ENCODE data around the gene FCRLB.
"Not testable (repeated sequence)": the region's sequence is repeated elsewhere in the genome, so short reads cannot be mapped to it uniquely, and the experiment has no call there.

The FCRLB gene

GRCh38 chr1:161720956-161721737 is at the start of gene FCRLB:
Gene FCRLB, plus strand, starts transcription at chr1:161721544. Its CDS starts 1,129 bp downstream, at chr1:161722673.
- H3K4me3 ChIP-seq (ENCODE audit: low read depth, low read length) = no peak within 1 kb of the TSS

- not testable (repeated sequence) for H3K4me3 ChIP-seq (ENCODE audit: low read depth, low read length)
Observed at GRCh38 chr1:161673437-161673836, 47.9 kb upstream of the FCRLB start.

DNA sequence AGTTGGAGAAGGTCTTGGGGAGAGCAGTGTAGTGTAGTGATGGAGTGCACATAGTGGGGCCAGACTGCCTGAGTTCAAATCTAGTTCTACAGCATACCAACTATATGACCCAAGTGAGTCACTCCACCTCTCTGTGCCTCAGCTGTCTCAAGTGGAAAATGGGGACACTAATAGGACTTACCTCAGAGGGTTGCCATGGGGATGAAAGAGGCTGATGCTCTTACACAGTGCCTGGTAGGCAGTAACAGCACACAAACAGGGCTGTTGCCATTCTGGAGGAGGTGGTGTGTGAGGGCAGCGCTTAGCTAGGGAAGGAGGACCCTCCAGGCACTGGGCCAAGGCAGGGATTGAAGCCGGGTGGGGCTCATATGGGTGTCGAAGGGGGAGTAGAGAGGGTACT is 46.9 kb upstream of the FCRLB start:
- H3K4me3 ChIP-seq (ENCODE audit: low read depth, low read length) = not testable (repeated sequence)

DNA sequence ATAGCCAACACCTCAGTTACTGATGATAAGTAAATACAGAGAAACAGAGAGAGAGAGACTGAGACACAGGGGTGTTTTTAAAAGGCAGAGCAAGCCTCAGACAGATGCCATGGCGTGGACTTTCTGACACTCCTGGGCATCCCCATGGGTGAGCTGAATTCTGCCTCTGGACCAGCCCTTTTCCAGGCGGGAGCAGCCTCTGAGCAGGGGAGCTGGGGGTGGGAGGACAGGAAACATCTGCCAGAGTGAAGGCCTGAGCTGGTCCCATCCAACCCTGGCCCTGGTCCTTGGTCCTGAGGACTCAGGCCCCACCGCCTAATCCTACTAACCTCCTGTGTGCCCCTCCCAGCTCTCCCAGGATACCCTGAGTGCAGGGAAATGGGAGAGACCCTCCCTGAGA is 46.4 kb upstream of the FCRLB start:
- H3K4me3 ChIP-seq (ENCODE audit: low read depth, low read length) = not testable (repeated sequence)

DNA sequence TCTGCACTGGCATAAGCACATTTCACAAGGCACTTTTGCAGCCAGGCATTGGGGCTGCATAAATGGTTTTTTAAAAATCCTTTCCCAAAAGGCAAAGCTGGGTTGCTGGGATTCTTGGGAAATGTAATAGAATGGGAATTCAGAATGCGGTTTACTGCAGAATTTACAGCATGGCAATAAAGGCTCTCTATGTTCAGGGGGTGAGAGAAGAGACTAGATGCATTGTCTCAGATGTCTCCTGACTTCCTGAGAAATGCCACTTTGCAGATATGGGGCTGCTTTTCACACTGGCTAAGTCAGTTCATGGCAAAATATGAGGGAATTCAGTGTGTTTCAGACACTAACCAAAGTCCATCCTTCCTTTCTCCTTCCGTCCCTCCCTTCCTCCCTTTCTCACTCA is 44.9 kb upstream of the FCRLB start:
- H3K4me3 ChIP-seq (ENCODE audit: low read depth, low read length) = no peak overlapping the region

GRCh38 chr1:161676958-161677689 is 44.2 kb upstream of the FCRLB start:
- H3K4me3 ChIP-seq (ENCODE audit: low read depth, low read length) = no peak overlapping the region

DNA sequence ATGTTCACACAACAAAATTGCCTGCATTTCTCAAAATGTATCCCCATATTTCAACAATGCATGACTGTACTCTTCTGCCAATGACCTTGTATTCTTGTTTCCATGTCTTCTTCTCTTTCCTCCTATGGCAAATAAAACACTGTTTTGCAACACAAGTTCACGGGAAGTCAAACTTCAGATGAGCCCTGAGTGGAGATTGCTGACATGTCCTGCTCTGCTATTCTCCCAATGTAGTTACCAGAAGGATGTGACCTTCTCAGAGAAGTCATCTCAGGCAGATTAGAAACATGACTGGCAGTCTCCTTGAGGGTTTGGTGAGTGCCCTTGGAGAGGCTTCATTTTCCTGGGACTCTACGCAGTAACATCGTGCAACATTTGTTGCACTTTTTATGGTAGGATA is 42.8 kb upstream of the FCRLB start:
- H3K4me3 ChIP-seq (ENCODE audit: low read depth, low read length) = no peak overlapping the region

- H3K4me3 ChIP-seq (ENCODE audit: low read depth, low read length) = no peak overlapping the region
Observed at GRCh38 chr1:161681879-161682278, 39.5 kb upstream of the FCRLB start.

- H3K4me3 ChIP-seq (ENCODE audit: low read depth, low read length) = no peak overlapping the region
Observed at GRCh38 chr1:161688946-161689345, 32.4 kb upstream of the FCRLB start.

- no peak overlapping the region for H3K4me3 ChIP-seq (ENCODE audit: low read depth, low read length)
Observed at GRCh38 chr1:161691846-161692245, 29.5 kb upstream of the FCRLB start.

GRCh38 chr1:161693020-161693712 is 28.2 kb upstream of the FCRLB start:
- H3K4me3 ChIP-seq (ENCODE audit: low read depth, low read length) = not testable (repeated sequence)

DNA sequence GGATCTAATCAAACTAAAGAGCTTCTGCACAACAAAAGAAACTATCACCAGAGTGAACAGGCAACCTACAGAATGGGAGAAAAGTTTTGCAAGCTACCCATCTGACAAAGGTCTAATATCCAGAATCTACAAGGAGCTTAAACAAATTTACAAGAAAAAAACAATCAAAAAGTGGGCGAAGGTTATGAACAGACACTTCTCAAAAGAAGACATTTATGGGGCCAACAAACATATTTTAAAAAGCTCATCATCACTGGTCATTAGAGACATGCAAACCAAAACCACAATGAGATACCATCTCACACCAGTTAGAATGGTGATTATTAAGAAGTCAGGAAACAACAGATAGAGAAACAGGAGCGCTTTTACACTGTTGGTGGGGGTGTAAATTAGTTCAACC is 23.0 kb upstream of the FCRLB start:
- H3K4me3 ChIP-seq (ENCODE audit: low read depth, low read length) = not testable (repeated sequence)

DNA sequence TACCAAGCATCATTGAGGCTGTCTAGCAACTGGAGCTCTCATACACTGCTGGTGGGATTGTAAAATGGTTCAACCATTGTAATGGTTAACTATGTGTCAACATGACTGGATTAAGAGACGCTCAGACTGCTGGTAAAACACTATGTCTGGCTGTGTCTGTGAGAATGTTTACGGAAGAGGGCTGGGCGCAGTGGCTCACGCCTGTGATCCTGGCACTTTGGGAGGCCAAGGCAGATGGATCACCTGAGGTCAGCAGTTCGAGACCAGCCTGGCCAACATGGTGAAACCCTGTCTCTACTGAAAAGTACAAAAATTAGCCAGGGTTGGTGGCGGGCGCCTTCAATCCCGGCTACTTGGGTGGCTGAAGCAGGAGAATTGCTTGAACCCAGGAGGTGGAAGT is 19.1 kb upstream of the FCRLB start:
- H3K4me3 ChIP-seq (ENCODE audit: low read depth, low read length) = no peak overlapping the region

DNA sequence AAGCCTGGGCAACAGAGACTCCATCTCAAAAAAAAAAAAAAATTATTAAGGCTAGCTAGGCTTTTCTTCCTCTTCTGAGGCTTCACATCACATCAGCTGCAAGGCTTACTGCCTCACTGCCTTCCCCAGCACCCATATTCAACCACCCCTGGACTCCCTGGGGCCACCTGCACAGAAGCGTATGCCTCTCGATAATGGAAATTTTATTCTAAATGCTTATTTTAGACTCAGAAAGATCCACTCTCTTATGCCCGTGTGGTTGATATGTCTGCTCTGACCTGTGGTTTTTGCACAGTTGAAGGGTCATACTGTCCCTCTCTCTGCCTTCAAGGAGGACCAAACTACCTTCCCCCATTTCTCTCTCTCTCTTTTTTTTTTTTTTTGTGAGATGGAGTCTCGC is 15.8 kb upstream of the FCRLB start:
- no peak overlapping the region for H3K4me3 ChIP-seq (ENCODE audit: low read depth, low read length)

DNA sequence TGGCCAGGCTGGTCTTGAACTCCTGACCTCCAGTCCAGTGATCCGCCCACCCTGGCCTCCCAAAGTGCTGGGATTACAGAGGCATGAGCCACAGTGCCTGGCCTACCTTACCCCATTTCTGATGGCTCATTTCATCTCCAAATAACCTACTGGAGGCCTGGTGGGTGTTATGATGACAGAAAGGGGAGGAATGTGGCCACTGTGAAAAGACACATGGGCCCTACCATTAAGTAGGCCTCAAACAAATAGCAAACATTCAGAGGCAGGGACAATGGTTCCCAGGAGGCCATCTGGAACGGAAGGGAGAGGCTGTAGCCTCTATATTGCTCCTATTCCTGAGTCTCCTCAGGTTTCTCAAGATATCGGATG is 15.2 kb upstream of the FCRLB start:
- no peak overlapping the region for H3K4me3 ChIP-seq (ENCODE audit: low read depth, low read length)

DNA sequence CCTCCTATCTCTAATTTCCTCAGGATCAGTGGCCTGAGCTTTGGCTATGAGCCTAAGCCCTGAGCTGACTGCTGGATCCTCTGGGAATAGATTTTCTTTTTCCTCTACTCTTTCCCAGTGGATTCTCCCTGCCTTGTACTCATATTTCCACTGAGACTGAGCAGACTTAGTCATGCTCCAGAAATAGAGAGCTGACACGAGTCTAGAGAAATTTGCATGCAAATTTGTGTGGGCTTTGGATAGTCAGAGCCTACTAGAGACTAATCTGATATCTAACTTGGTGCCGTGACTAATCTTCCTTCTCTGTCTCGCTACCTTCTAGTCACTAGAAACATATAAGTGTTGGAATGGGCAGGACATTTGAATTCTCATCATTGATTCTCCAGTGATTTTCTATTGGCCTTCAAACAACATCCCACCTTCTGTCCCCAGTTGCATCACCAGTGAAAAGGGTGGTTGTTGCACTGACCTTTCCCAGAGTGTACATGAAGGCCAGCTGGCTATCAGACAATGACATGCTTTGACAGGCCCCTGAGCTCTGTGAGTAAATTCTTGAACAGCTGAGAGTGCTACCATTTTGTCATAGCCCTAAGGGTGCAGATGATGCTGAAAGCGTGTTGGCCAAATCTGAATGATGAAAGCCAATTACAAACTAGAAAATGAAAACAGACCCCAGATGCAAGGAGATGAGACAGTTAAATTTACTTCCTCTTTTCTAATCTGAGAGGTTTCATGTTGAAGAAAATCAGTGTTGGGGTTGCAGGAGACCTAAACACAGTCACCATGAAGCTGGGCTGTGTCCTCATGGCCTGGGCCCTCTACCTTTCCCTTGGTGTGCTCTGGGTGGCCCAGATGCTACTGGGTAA is 14.6 kb upstream of the FCRLB start, which contains the start of gene FCRLA:
TSS of gene FCRLA (plus strand) at position 748 of the 866 bp plus-strand sequence. CDS start at position 784, 36 bp downstream.
- H3K4me3 ChIP-seq (ENCODE audit: low read depth, low read length) = no peak within 1 kb of the TSS

DNA sequence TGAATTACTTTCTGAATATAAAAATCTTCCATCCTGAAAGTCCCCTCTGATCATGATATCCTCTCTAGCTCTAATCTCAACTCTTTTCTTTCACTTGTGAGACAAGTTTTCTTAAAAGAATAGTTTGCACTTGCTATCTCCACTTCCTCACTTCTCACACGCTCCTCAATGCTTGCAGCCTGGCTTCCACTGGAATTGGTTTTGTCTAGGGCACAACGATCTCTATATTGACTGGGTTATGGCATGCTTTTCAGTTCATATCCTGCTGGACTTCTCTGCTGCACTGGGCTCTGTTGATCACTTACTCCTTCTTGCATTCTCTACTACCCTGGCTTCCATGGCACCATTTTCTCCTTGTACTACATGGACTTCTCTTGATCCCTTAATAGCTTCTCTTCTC is 13.8 kb upstream of the FCRLB start:
- H3K4me3 ChIP-seq (ENCODE audit: low read depth, low read length) = no peak overlapping the region

DNA sequence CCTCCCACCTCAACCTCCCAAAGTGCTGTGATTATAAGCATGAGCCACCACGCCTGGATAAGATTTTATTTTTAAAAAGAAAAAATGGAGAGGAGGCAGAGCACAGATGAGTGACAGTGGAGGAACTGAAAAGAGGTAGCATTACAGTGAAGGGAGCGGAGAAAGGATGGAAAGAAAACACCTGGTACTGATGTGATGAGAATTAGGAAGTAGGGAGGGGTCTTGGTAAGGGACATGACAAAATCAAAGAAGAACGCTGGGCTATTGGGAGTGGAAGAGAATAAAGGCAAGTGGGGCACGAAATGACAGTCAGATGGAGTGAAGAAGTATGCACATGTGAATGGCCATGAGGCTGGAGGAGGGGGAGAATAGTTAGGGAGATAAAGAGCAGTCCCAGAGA is 12.0 kb upstream of the FCRLB start:
- H3K4me3 ChIP-seq (ENCODE audit: low read depth, low read length) = no peak overlapping the region

GRCh38 chr1:161710560-161710959 is 10.8 kb upstream of the FCRLB start:
- H3K4me3 ChIP-seq (ENCODE audit: low read depth, low read length) = no peak overlapping the region

GRCh38 chr1:161718559-161719324 is 2.6 kb upstream of the FCRLB start:
- H3K4me3 ChIP-seq (ENCODE audit: low read depth, low read length) = no peak overlapping the region

Data from iPS-11a (cell line).